Activated B cell treated with CpG ODN at 0.5 μM for 24 hours (primary cell): ENCODE results near the gene CCBE1. TPM values are rescaled to one million over a fixed set of nuclear protein-coding genes. Genes with fewer than 3 reads are reported as not detected.
"Not testable (repeated sequence)": the region's sequence is repeated elsewhere in the genome, so short reads cannot be mapped to it uniquely, and the experiment has no call there.

ENCODE experiments used
- ATAC-seq: fragments of 200-7000 bp; cut with Tn5 transposase; one replicate; pipeline ENCODE4 v1.10.0; 2021; ENCODE audit warnings: low read depth, mild to moderate bottlenecking, moderate library complexity
- CTCF ChIA-PET: fragments of 350-600 bp; sonication (Branson Sonifier 250); formaldehyde crosslinking; loops from one replicate; lab custom pipeline; 2021; ENCODE audit warnings: antibody characterized with exemption; lab: Charles Lee
- POLR2A ChIA-PET: fragments of 350-600 bp; sonication (Branson Sonifier 250); formaldehyde crosslinking; loops from one replicate; lab custom pipeline; 2021; ENCODE audit warnings: antibody characterized with exemption; lab: Charles Lee
- DNase-seq: peaks from one replicate; pipeline ENCODE4 v3.0.0; 2022
- H3K27ac Mint-ChIP-seq: one replicate; pipeline ENCODE4 v1.8.0; 2020; ENCODE audit warnings: mixed read lengths
- H3K27me3 Mint-ChIP-seq: one replicate; pipeline ENCODE4 v1.8.0; 2021; ENCODE audit warnings: mixed read lengths
- H3K36me3 Mint-ChIP-seq: one replicate; pipeline ENCODE4 v1.8.0; 2021; ENCODE audit warnings: low read depth, mixed read lengths
- H3K4me1 Mint-ChIP-seq: one replicate; pipeline ENCODE4 v1.8.0; 2021; ENCODE audit warnings: mixed read lengths
- H3K4me3 Mint-ChIP-seq: one replicate; pipeline ENCODE4 v1.8.0; 2020; ENCODE audit warnings: mild to moderate bottlenecking, mixed read lengths
- H3K9me3 Mint-ChIP-seq: one replicate; pipeline ENCODE4 v1.8.0; 2020; ENCODE audit warnings: mixed read lengths
- CTCF ChIP-seq: fragments of 200-600 bp; IDR thresholded peaks from one replicate; pipeline ENCODE4 v1.8.0; 2022; ENCODE audit warnings: antibody characterized with exemption, mild to moderate bottlenecking
- intact Hi-C: fragments of 100-400 bp; cut with micrococcal nuclease; formaldehyde crosslinking; loops from one replicate; pipeline ENCODE4 v1.15.1; 2024
- total RNA-seq: library from RNA; stranded (reverse); gene quantifications from 2 replicates; pipeline ENCODE4 v1.2.3, GENCODE V29; 2022

The CCBE1 gene
- total RNA-seq, 1 donor from 2014 or later = 0.04 TPM

GRCh38 chr18:59715966-59716369 lies 18.7 kb upstream of the CCBE1 start:
- no peaks in the 10 kb centered on the region for H3K36me3 Mint-ChIP-seq
- ChIA-PET CTCF (no interaction called here), POLR2A (no interaction called here)
- H3K4me1 Mint-ChIP-seq = no peaks in the 10 kb centered on the region
- DNase-seq = no peak
- TF ChIP-seq CTCF = no peak
- no peaks in the 10 kb centered on the region for H3K9me3 Mint-ChIP-seq
- H3K4me3 Mint-ChIP-seq = no peak overlapping the region
- H3K27me3 Mint-ChIP-seq = no peaks in the 10 kb centered on the region
- intact Hi-C loops = no loop called here
- no peak overlapping the region for H3K27ac Mint-ChIP-seq
- no peak for ATAC-seq

GRCh38 chr18:59715445-59715844 lies 18.2 kb upstream of the CCBE1 start:
- TF ChIP-seq CTCF = no peak
- Mint-ChIP-seq H3K36me3 (no peaks in the 10 kb centered on the region), H3K27ac (no peak overlapping the region), H3K9me3 (no peaks in the 10 kb centered on the region), H3K27me3 (no peaks in the 10 kb centered on the region), H3K4me3 (no peak overlapping the region), H3K4me1 (no peaks in the 10 kb centered on the region)
- POLR2A ChIA-PET = no interaction called here
- CTCF ChIA-PET = no interaction called here
- DNase-seq = no peak
- no peak for ATAC-seq
- intact Hi-C loops = no loop called here

GRCh38 chr18:59714096-59714495 lies 16.9 kb upstream of the CCBE1 start:
- POLR2A ChIA-PET, H3K4me1 Mint-ChIP-seq, H3K27me3 Mint-ChIP-seq, CTCF ChIA-PET, H3K4me3 Mint-ChIP-seq, H3K27ac Mint-ChIP-seq, DNase-seq, intact Hi-C loops, H3K36me3 Mint-ChIP-seq, H3K9me3 Mint-ChIP-seq, ATAC-seq: not testable (repeated sequence)

- no peak for ATAC-seq
- DNase-seq = no peak
- intact Hi-C loops = no loop called here
- Mint-ChIP-seq H3K27ac (no peak overlapping the region), H3K36me3 (no peaks in the 10 kb centered on the region), H3K4me3 (no peak overlapping the region), H3K27me3 (peaks cover 7% of the 10 kb centered on the region), H3K9me3 (no peaks in the 10 kb centered on the region), H3K4me1 (no peaks in the 10 kb centered on the region)
- ChIA-PET POLR2A (no interaction called here), CTCF (no interaction called here)
- no peak for TF ChIP-seq CTCF
Measured at GRCh38 chr18:59712311-59712710, 15.1 kb upstream of the CCBE1 start.

- ChIA-PET CTCF (no interaction called here), POLR2A (no interaction called here)
- H3K27me3 Mint-ChIP-seq = peaks cover 10% of the 10 kb centered on the region
- ATAC-seq (no peak), DNase-seq (no peak)
- no peak overlapping the region for H3K4me3 Mint-ChIP-seq
- intact Hi-C loops = no loop called here
- no peaks in the 10 kb centered on the region for H3K4me1 Mint-ChIP-seq
- H3K27ac Mint-ChIP-seq = no peak overlapping the region
- no peaks in the 10 kb centered on the region for H3K36me3 Mint-ChIP-seq
- TF ChIP-seq CTCF = no peak
- H3K9me3 Mint-ChIP-seq = no peaks in the 10 kb centered on the region
Measured at GRCh38 chr18:59708988-59709387, 11.8 kb upstream of the CCBE1 start.

- H3K9me3 Mint-ChIP-seq = no peaks in the 10 kb centered on the region
- H3K27me3 Mint-ChIP-seq = peaks cover 10% of the 10 kb centered on the region
- CTCF ChIA-PET = no interaction called here
- POLR2A ChIA-PET = no interaction called here
- no peak overlapping the region for H3K4me3 Mint-ChIP-seq
- no peaks in the 10 kb centered on the region for H3K36me3 Mint-ChIP-seq
- H3K27ac Mint-ChIP-seq = no peak overlapping the region
- no peaks in the 10 kb centered on the region for H3K4me1 Mint-ChIP-seq
- intact Hi-C loops = no loop called here
- DNase-seq (no peak), ATAC-seq (no peak)
- TF ChIP-seq CTCF = no peak
Measured at GRCh38 chr18:59707306-59707705, 10.1 kb upstream of the CCBE1 start.
